Keratinocyte (primary cell): ENCODE data around the gene SCLY. TPM values are rescaled to one million over a fixed set of nuclear protein-coding genes. Genes with fewer than 3 reads are reported as not detected.

Experiments
- DNase-seq: peaks from one replicate; pipeline ENCODE4 v3.0.0-alpha.2; 2011; ENCODE audit warnings: low read depth, missing footprints, low spot score
- FAIRE-seq: peaks from 2 replicates; lab custom pipeline; 2011; peaks lifted over from hg19 to GRCh38; lab: Jason Lieb, UNC
- H2AFZ ChIP-seq: 2 replicates; pipeline ENCODE4 v1.6.0; 2012; ENCODE audit warnings: low read length, control low read depth, inconsistent platforms; ENCODE audit not compliant: control insufficient read depth
- H3K27ac ChIP-seq: 2 replicates; pipeline ENCODE4 v1.5.1; 2011; ENCODE audit warnings: low read length; ENCODE audit not compliant: control insufficient read depth, insufficient read depth
- H3K27me3 ChIP-seq: 3 replicates; pipeline ENCODE4 v1.6.0; 2011; ENCODE audit warnings: low read length; ENCODE audit not compliant: control insufficient read depth, insufficient read depth; ENCODE audit errors: extremely low read depth
- H3K36me3 ChIP-seq, 2 experiments: 2 replicates in 1 of 2; 3 replicates in 1 of 2; pipeline ENCODE4 v1.5.1; 2011; ENCODE audit warnings: low read length in 2 of 2, mild to moderate bottlenecking in 1 of 2; ENCODE audit not compliant: control insufficient read depth in 2 of 2, insufficient read depth in 2 of 2; ENCODE audit errors: extremely low read depth in 1 of 2
- H3K4me1 ChIP-seq: 3 replicates; pipeline ENCODE4 v1.5.1; 2011; ENCODE audit warnings: low read length; ENCODE audit not compliant: control insufficient read depth, insufficient read depth; ENCODE audit errors: extremely low read depth
- H3K4me2 ChIP-seq: 3 replicates; pipeline ENCODE4 v1.6.0; 2011; ENCODE audit warnings: low read depth, low read length; ENCODE audit not compliant: control insufficient read depth, insufficient read depth; ENCODE audit errors: extremely low read depth
- H3K4me3 ChIP-seq, 3 experiments: fragments of 200-600 bp in 1 of 3; sonication (generic) in 1 of 3; 2 replicates in 2 of 3; 3 replicates in 1 of 3; pipeline ENCODE4 v1.5.1; 2011 to 2016; ENCODE audit warnings: low read length in 3 of 3, mild to moderate bottlenecking in 3 of 3, control low read depth in 2 of 3, inconsistent platforms in 1 of 3, low read depth in 1 of 3, mixed read lengths in 1 of 3, mixed run types in 1 of 3, moderate library complexity in 1 of 3; ENCODE audit not compliant: control insufficient read depth in 2 of 3, insufficient read depth in 2 of 3; ENCODE audit errors: extremely low read depth in 1 of 3
- H3K79me2 ChIP-seq: 2 replicates; pipeline ENCODE4 v1.6.0; 2012; ENCODE audit warnings: low read length; ENCODE audit not compliant: control insufficient read depth, insufficient read depth
- H3K9ac ChIP-seq: 3 replicates; pipeline ENCODE4 v1.6.0; 2011; ENCODE audit warnings: low read length; ENCODE audit not compliant: control insufficient read depth, insufficient read depth; ENCODE audit errors: extremely low read depth
- H3K9me1 ChIP-seq: 3 replicates; pipeline ENCODE4 v1.6.0; 2011; ENCODE audit warnings: low read length; ENCODE audit not compliant: control insufficient read depth, insufficient read depth; ENCODE audit errors: extremely low read depth
- H3K9me3 ChIP-seq: 2 replicates; pipeline ENCODE4 v1.5.1; 2012; ENCODE audit warnings: low read depth, low read length; ENCODE audit not compliant: control insufficient read depth
- H4K20me1 ChIP-seq: 3 replicates; pipeline ENCODE4 v1.6.0; 2011; ENCODE audit warnings: low read length; ENCODE audit not compliant: control insufficient read depth, insufficient read depth; ENCODE audit errors: extremely low read depth
- CTCF ChIP-seq, 3 experiments: IDR thresholded peaks in 1 of 3; conservative IDR thresholded peaks in 1 of 3; optimal IDR thresholded peaks in 1 of 3; 2 replicates in 2 of 3; 3 replicates in 1 of 3; pipeline versions ENCODE3 to v1.5.1; 2011; ENCODE audit warnings: low read length in 3 of 3, mild to moderate bottlenecking in 3 of 3, moderate library complexity in 2 of 3, control low read depth in 1 of 3, inconsistent platforms in 1 of 3; ENCODE audit not compliant: insufficient read depth in 2 of 3; ENCODE audit errors: extremely low read depth in 1 of 3
- EZH2 ChIP-seq: IDR thresholded peaks from one replicate; pipeline ENCODE4 v1.6.1; 2012; ENCODE audit warnings: inconsistent platforms, mild to moderate bottlenecking, low read length, moderate library complexity
- dilution Hi-C: fragments of 300-500 bp; cut with MboI; formaldehyde crosslinking; loops from one replicate; pipeline ENCODE4 v1.7.0; 2020; ENCODE audit warnings: low sequenced_read_pairs; ENCODE audit not compliant: extremely low pct_ligation_motif_present
- polyA plus RNA-seq, 5 experiments: library from polyadenylated mRNA; depleted of rRNA in 3 of 5; stranded (reverse) in 3 of 5; stranded (forward) in 1 of 5; unstranded in 1 of 5; fragments of >200 nt; gene quantifications; 1 replicate in 1 of 5; 2 replicates in 3 of 5; 3 replicates in 1 of 5; pipeline versions ENCODE4 v1.2.1 to v1.2.3, GENCODE V29; 2011 to 2012; ENCODE audit warnings: missing spikeins in 2 of 5, low read depth in 1 of 5, low replicate concordance in 1 of 5

Gene SCLY
- polyA plus RNA-seq, 1 donor (not counting 4 experiments of a cell fraction or from before 2014, with no cell fraction given), result 11.8 TPM

- Histone ChIP-seq H4K20me1 (no peaks in the 10 kb centered on the region), H3K4me1 (no peaks in the 10 kb centered on the region), H2AFZ (no peak overlapping the region), H3K9ac (no peak overlapping the region), H3K9me1 (no peaks in the 10 kb centered on the region), H3K27me3 (no peaks in the 10 kb centered on the region), H3K4me3 (no peak overlapping the region), H3K27ac (no peak overlapping the region), H3K9me3 (no peaks in the 10 kb centered on the region), H3K79me2 (no peaks in the 10 kb centered on the region), H3K4me2 (no peak overlapping the region), H3K36me3 (peaks cover 12 to 28% of the 10 kb centered on the region in 2 experiments)
- FAIRE-seq, result no peak
- DNase-seq, result no peak
- TF ChIP-seq CTCF (optimal IDR thresholded peaks at IDR 0.05 in 1 of 3, IDR thresholded peaks at IDR 0.05 in 1 of 3, conservative IDR thresholded peaks at IDR 0.05 in 1 of 3; ENCODE audit: extremely low read depth in 1 of 3, insufficient read depth in 2 of 3, low read length in 3 of 3), result no peak
- TF ChIP-seq EZH2, result no peak
- dilution Hi-C loops, result no loop called here
Observed at GRCh38 chr2:238083919-238084318, 23.1 kb downstream of the SCLY start.

DNA sequence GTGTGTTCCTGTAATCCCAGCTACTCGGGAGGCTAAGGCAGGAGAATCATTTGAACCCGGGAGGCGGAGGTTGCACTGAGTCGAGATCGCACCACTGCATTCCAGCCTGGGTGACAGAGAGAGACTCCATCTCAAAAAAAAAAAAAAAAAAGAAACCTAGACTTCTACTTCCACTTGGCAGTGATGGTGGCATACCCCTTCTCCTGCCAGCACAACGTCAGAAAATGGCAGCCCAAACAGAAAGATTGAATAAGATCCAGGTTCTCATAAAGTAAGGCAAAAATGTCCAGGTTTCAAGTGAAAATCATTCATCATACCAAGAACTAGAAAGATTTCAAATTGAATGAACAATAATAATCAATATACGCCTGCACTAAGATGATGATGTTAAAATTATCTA lies 24.0 kb downstream of the SCLY start:
- Histone ChIP-seq H3K36me3 (peaks cover 12 to 30% of the 10 kb centered on the region in 2 experiments), H3K27ac (no peak overlapping the region), H3K9ac (no peak overlapping the region), H2AFZ (no peak overlapping the region), H3K79me2 (no peaks in the 10 kb centered on the region), H3K4me1 (no peaks in the 10 kb centered on the region), H3K9me3 (no peaks in the 10 kb centered on the region), H4K20me1 (no peaks in the 10 kb centered on the region), H3K9me1 (no peaks in the 10 kb centered on the region), H3K4me3 (no peak overlapping the region), H3K4me2 (no peak overlapping the region), H3K27me3 (no peaks in the 10 kb centered on the region)
- dilution Hi-C loops, result no loop called here
- FAIRE-seq, result no peak
- no peak for DNase-seq
- TF ChIP-seq EZH2 (no peak), CTCF (optimal IDR thresholded peaks at IDR 0.05 in 1 of 3, IDR thresholded peaks at IDR 0.05 in 1 of 3, conservative IDR thresholded peaks at IDR 0.05 in 1 of 3; ENCODE audit: extremely low read depth in 1 of 3, insufficient read depth in 2 of 3, low read length in 3 of 3) (no peak)
